GM21619 (cell line): ENCODE results near the gene SYTL1.

ENCODE experiments used
- ATAC-seq: cut with Tn5 transposase; IDR thresholded peaks from one replicate; pipeline ENCODE4 v1.9.1; 2021; ENCODE audit not compliant: unreplicated experiment

SYTL1 gene

GRCh38 chr1:27346991-27347624 lies 5.3 kb downstream of the SYTL1 start:
- no peak for ATAC-seq

GRCh38 chr1:27348861-27349783 lies 7.3 kb downstream of the SYTL1 start:
- no peak for ATAC-seq

GRCh38 chr1:27349784-27350662 lies 8.2 kb downstream of the SYTL1 start:
- no peak for ATAC-seq

GRCh38 chr1:27350663-27351540 lies 9.1 kb downstream of the SYTL1 start:
- no peak for ATAC-seq

GRCh38 chr1:27351541-27352107 lies 9.8 kb downstream of the SYTL1 start:
- ATAC-seq, result no peak

GRCh38 chr1:27353166-27353565 lies 11.3 kb downstream of the SYTL1 start:
- ATAC-seq, result no peak

- ATAC-seq, result no peak
These were observed 11.8 kb downstream of the SYTL1 start for GRCh38 chr1:27353629-27354028.

- no peak for ATAC-seq
These were observed 13.9 kb downstream of the SYTL1 start for GRCh38 chr1:27355683-27356082.

GRCh38 chr1:27356277-27356618 lies 14.4 kb downstream of the SYTL1 start:
- no peak for ATAC-seq

- no peak for ATAC-seq
These were observed 14.9 kb downstream of the SYTL1 start for GRCh38 chr1:27356619-27357280.

GRCh38 chr1:27357281-27358037 lies 15.6 kb downstream of the SYTL1 start:
- peak; percentile 52 for ATAC-seq

- ATAC-seq, result no peak
These were observed 16.5 kb downstream of the SYTL1 start for GRCh38 chr1:27358038-27358927.

GRCh38 chr1:27358928-27359313 lies 17.1 kb downstream of the SYTL1 start:
- no peak for ATAC-seq

GRCh38 chr1:27359822-27360158 lies 18.0 kb downstream of the SYTL1 start:
- ATAC-seq, result no peak

- ATAC-seq, result no peak
These were observed 18.6 kb downstream of the SYTL1 start for GRCh38 chr1:27360159-27361043.

- ATAC-seq, result no peak
These were observed 19.2 kb downstream of the SYTL1 start for GRCh38 chr1:27361044-27361402.

- ATAC-seq, result no peak
These were observed 19.7 kb downstream of the SYTL1 start for GRCh38 chr1:27361553-27361952.
